ENCODE measurements around the gene CLDN24. TPM values are rescaled to one million over a fixed set of nuclear protein-coding genes. Genes with fewer than 3 reads are reported as not detected.
"Not testable (repeated sequence)": the region's sequence is repeated elsewhere in the genome, so short reads cannot be mapped to it uniquely, and the experiment has no call there.

The CLDN24 gene
- total RNA-seq, 4 donors from 2014 or later: not detected

- no peak for TF ChIP-seq CTCF (IDR thresholded peaks at IDR 0.05)
- TF ChIP-seq EP300 (IDR thresholded peaks at IDR 0.05): no peak
- Histone ChIP-seq H3K9me3 (no peaks in the 10 kb centered on the region), H3K4me1 (no peaks in the 10 kb centered on the region), H3K36me3 (no peaks in the 10 kb centered on the region), H3K27me3 (no peaks in the 10 kb centered on the region), H3K4me3 (no peak overlapping the region), H3K27ac (no peak overlapping the region)
- 69% methylated on average over 7 of the region's 7 CpGs for WGBS
- DNase-seq (ENCODE audit: low spot score in 2 of 2): no peak
Measured at GRCh38 chr4:183328832-183329231, 6.6 kb upstream of the CLDN24 start.

GRCh38 chr4:183327827-183328226 is 5.6 kb upstream of the CLDN24 start:
- 81% methylated on average over 7 of the region's 7 CpGs for WGBS
- no peaks in the 10 kb centered on the region for H3K27me3 ChIP-seq
- no peaks in the 10 kb centered on the region for H3K4me1 ChIP-seq
- no peaks in the 10 kb centered on the region for H3K9me3 ChIP-seq
- no peak overlapping the region for H3K4me3 ChIP-seq
- no peak overlapping the region for H3K27ac ChIP-seq
- no peaks in the 10 kb centered on the region for H3K36me3 ChIP-seq
- TF ChIP-seq POLR2AphosphoS5 (IDR thresholded peaks at IDR 0.05) (no peak), EP300 (IDR thresholded peaks at IDR 0.05) (no peak), POLR2A (IDR thresholded peaks at IDR 0.05) (no peak), CTCF (IDR thresholded peaks at IDR 0.05) (no peak)
- DNase-seq (ENCODE audit: low spot score in 2 of 2): no peak

- no peak for TF ChIP-seq CTCF (IDR thresholded peaks at IDR 0.05)
- no peak for TF ChIP-seq EP300 (IDR thresholded peaks at IDR 0.05)
- TF ChIP-seq POLR2AphosphoS5 (IDR thresholded peaks at IDR 0.05): no peak
- TF ChIP-seq POLR2A (IDR thresholded peaks at IDR 0.05): no peak
- Histone ChIP-seq H3K4me1 (no peaks in the 10 kb centered on the region), H3K36me3 (no peaks in the 10 kb centered on the region), H3K27me3 (no peaks in the 10 kb centered on the region), H3K27ac (no peak overlapping the region), H3K4me3 (no peak overlapping the region), H3K9me3 (no peaks in the 10 kb centered on the region)
- DNase-seq (ENCODE audit: low spot score in 2 of 2): no peak
- 92% methylated on average over 2 of the region's 2 CpGs for WGBS
Measured at GRCh38 chr4:183326853-183327252, 4.6 kb upstream of the CLDN24 start.

GRCh38 chr4:183326387-183326786 is 4.2 kb upstream of the CLDN24 start:
- not testable (repeated sequence) for H3K27me3 ChIP-seq; H3K9me3 ChIP-seq; H3K27ac ChIP-seq; H3K4me1 ChIP-seq; DNase-seq (ENCODE audit: low spot score in 2 of 2); H3K36me3 ChIP-seq; H3K4me3 ChIP-seq
- WGBS: 88% methylated on average over 6 of the region's 6 CpGs

- 87% methylated on average over 6 of the region's 7 CpGs for WGBS
Measured at GRCh38 chr4:183324619-183325018, 2.4 kb upstream of the CLDN24 start.

GRCh38 chr4:183324056-183324455 is 1.8 kb upstream of the CLDN24 start:
- WGBS: 97% methylated on average over 11 of the region's 11 CpGs
- not testable (repeated sequence) for DNase-seq (ENCODE audit: low spot score in 2 of 2); H3K36me3 ChIP-seq; H3K4me1 ChIP-seq; H3K9me3 ChIP-seq; H3K27me3 ChIP-seq; H3K27ac ChIP-seq; H3K4me3 ChIP-seq

More at GRCh38 chr4:183324619-183325018, 2.4 kb upstream of the CLDN24 start:
- no peak overlapping the region for H3K4me3 ChIP-seq
- no peak for DNase-seq (ENCODE audit: low spot score in 2 of 2)
- no peak overlapping the region for H3K27ac ChIP-seq
- no peaks in the 10 kb centered on the region for H3K9me3 ChIP-seq
- TF ChIP-seq CTCF (IDR thresholded peaks at IDR 0.05) (no peak), POLR2AphosphoS5 (IDR thresholded peaks at IDR 0.05) (no peak), EP300 (IDR thresholded peaks at IDR 0.05) (no peak), POLR2A (IDR thresholded peaks at IDR 0.05) (no peak)
- no peaks in the 10 kb centered on the region for H3K36me3 ChIP-seq
- no peaks in the 10 kb centered on the region for H3K4me1 ChIP-seq
- no peaks in the 10 kb centered on the region for H3K27me3 ChIP-seq
